NCI-H146 treated with DMSO at 0.1 percent for 48 hours (cell line): ENCODE measurements around the gene ZSCAN10.

Experiments
- DNase-seq: peaks from one replicate; lab custom pipeline; 2025; ENCODE audit not compliant: unreplicated experiment; lab: John Stamatoyannopoulos, UW

ZSCAN10 gene

GRCh38 chr16:3112058-3112880 lies 13.2 kb upstream of the ZSCAN10 start, which contains the start of gene ZNF205:
Gene ZNF205, plus strand, starts transcription at chr16:3112586. Its CDS starts 845 bp downstream, at chr16:3113431.
- DNase-seq: peak; percentile 78

DNA sequence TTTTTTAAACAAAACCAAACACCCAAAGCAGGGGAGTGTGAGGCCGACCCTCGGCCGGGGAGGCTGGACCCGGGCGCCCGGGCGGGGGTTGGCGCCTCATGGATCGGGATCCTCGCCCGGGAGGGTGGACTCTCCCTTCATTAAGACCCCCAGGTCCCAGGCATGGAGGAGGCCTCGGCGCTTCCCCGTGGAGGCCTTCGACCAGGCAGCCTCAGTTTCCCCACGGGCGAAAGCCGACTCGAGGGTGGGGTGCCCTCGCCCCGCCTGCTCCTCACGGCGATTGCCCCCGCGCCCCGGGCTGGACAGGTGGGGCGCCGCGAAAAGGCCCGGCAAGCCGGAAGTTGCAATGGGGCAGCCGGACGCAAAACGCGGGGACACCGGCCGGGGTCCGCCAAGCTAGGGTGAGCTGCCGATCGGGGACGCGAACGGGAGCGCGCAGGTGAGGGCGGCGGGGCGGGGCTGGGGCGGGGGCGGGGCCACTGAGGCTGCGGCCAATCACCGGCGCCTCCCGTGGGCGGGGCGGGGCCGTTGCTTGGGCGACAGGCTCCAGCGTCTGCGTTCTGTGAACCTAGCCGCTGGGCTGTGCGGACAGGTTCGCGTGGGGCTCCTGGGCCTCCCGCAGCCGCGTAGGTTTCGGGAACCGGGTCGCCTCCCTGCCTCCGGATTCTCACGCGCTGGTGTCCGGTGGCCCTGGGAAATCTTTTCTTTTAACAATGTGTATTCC lies 7.3 kb upstream of the ZSCAN10 start:
- DNase-seq: peak; percentile 85

DNA sequence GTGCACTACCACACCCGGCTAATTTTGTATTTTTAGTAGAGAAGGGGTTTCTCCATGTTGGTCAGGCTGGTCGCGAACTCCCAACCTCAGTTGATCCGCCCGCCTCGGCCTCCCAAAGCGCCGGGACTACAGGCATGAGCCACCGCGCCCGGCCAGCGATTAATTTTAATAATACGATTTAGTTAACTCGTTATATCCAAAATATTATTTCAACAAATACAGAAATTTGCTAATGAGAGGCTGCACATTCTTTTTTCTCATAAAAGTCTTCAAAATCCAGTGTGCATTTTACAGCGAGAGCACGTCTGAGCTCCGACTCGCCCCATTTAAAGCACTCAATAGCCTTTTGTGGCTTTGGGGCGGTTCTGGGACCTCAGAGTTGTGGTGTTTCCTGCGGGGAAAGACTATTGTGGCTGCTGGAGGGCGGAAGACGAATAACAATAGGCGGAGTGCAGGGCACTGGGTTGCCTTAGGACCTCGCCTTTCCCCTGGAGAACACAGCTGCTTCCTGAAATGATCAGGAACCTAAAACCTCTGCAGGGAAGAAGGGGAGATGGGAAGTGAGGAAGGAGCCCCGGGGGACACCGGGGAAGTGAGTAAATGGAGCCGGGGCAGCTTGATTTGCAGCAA lies 2.9 kb upstream of the ZSCAN10 start:
- no peak for DNase-seq

DNA sequence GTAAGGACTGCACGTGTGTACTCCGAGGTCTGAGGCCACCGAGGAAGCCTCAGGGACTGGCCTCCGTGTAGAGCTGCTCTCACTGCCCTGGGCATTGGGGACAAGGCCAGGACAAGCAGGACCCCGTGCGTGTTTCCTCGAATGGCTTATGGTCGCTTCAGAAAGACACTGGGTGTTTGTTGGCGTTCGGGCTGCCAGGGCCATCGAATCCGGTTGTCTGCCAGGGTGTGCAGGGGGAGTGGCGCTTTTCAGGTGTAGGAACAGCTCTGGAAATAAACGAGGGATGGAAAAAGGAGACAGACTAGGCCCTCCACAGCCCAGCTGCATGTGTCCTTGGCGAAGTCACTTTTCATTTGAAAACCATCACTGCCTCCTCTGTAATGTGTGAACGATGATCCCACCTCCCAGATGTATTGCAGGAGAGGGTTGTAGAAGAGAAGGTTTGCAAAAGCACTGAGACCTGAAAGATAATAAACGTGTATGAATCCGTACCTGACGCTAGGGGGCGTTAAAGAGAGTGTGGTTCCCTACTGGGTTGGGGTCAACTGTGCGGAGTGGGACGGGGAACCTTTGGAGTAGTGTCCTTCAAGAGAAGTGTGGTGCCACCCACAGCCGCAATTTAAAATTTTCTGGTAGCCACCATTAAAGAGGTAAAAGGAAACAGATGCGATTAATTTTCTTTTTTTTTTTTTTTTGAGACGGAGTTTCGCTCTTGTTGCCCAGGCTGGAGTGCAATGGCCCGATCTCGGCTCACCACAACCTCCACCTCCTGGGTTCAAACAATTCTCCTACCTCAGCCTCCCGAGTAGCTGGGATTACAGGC lies 2.1 kb upstream of the ZSCAN10 start:
- peak; percentile 10 for DNase-seq

DNA sequence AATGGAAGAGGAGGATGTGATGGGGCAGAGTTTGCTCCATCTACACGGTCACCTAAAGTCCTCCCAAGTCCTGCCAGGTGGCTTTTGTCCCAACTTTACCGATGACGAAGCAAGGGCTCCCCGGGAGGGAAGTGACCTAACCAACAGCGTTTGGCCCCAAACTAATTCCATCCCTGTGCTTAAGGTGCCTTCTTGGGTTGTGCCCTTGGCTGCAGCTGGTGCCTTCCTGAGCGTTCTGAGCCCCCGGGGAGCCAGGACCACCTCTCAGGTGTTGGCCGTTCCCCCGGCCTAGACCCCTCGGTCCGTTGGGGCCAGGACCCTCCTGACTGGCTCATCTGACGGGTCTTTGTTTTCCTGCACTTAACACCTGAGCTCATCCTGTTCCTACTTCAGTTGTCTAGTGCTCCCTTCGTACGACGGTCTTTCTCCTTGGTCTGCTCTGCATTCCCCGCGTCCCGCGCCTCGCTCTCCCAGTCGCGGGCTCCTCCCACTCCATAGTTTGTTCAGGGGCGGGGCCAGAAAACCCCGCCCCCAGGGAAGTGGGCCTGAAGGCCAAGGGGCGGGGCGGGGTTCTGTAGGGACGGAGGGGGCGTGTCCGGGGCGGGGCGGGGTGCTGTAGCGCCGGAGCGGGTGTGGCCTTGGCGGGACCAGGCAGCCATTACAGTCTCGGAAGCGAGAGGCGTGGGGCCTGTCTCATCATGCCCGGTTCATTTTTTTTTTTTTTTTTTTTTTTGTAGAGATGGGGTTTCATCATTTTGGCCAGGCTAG lies 822 bp upstream of the ZSCAN10 start:
- DNase-seq: peak; percentile 91

- no peak for DNase-seq
Measured at GRCh38 chr16:3099395-3099731, 269 bp upstream of the ZSCAN10 start.

DNA sequence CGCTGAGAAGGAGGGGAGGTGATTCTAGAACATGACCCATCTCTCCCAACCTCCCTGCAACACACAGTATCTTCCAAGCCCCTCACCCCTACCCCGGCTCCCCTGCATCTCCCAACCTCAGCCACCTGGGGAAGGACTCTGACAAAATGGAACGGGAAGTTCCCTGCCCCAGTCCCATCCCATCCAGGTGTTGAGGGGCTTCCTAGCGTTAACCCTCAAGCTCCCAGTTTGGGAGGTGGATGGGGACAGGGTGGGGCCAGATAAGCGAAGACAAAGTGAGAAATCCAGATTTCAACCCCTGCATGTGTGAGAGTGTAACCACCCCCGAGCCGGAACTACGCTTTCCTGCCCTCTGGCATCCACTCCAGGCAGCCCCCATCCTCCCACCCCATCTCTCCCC lies 1.8 kb downstream of the ZSCAN10 start:
- no peak for DNase-seq

DNA sequence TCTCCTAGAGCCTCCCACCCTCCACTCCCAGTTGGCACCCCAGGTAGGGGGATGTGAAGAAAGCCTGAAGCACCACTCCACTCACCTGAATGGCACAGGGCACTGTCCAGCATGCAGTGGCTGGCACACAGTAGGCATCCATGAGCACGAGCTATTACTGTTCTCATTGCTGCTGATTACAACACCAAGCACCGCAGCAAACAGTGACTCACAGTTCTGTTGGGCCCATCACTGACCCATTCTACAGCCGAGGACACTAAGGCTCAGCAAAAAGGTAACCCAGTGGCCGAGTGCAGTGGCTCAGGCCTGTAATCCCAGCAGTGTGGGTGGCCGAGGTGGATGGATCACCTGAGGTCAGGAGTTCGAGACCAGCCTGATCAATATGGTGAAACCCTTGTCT lies 2.7 kb downstream of the ZSCAN10 start:
- DNase-seq: no peak

GRCh38 chr16:3095869-3096268 lies 3.2 kb downstream of the ZSCAN10 start:
- no peak for DNase-seq

DNA sequence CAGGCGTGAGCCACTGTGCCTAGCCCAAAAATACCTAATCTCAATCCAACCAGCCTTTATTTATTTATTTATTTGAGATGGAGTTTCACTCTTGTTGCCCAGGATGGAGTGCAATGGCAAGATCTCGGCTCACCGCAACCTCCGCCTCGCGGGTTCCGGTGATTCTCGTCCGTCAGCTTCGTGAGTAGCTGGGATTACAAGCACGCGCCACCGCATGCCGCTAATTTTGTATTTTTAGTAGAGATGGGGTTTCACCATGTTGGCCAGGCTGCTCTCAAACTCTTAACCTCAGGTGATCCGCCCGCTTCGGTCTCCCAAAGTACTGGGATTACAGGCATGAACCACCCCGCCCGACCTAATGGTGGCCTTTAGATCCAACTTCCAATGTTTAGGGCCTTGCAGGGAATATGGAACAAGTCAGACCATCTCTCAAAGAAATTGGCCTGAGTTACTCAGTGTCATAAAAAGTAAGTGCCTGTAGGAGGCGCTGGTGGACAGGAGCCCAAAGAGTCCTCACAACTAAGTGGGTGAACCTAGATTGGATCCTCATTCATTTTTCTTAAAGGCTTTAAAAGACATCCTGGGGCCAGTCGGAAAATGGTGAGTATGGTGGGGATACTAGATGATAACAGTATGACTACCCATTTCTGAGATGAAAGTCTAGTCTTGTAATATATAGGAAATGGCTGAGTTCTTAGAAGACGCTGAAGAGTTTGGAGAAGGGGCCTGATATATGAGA lies 4.6 kb downstream of the ZSCAN10 start:
- peak; percentile 25 for DNase-seq

DNA sequence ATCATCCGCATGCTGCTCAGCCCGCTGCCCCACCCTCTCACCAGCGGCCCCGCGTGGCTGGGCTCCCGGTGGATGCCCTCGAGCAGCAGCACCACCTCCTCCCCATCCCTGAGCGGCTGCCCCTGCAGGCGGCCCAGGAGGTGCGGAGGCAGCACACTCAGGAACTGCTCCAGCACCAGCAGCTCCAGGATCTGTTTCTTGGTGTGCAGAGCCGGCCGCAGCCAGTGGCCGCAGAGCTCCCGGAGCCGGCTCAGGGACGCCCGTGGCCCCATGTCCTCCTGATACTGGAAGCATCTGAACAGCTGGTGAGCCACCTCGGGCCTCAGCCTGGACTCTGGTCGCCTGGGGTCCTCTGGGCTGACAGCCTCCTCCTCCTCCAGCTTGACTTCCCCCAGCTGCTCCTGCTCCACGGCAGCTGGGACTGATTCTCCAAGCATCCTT lies 6.6 kb downstream of the ZSCAN10 start:
- peak; percentile 21 for DNase-seq

GRCh38 chr16:3091551-3091950 lies 7.5 kb downstream of the ZSCAN10 start:
- DNase-seq: no peak

DNA sequence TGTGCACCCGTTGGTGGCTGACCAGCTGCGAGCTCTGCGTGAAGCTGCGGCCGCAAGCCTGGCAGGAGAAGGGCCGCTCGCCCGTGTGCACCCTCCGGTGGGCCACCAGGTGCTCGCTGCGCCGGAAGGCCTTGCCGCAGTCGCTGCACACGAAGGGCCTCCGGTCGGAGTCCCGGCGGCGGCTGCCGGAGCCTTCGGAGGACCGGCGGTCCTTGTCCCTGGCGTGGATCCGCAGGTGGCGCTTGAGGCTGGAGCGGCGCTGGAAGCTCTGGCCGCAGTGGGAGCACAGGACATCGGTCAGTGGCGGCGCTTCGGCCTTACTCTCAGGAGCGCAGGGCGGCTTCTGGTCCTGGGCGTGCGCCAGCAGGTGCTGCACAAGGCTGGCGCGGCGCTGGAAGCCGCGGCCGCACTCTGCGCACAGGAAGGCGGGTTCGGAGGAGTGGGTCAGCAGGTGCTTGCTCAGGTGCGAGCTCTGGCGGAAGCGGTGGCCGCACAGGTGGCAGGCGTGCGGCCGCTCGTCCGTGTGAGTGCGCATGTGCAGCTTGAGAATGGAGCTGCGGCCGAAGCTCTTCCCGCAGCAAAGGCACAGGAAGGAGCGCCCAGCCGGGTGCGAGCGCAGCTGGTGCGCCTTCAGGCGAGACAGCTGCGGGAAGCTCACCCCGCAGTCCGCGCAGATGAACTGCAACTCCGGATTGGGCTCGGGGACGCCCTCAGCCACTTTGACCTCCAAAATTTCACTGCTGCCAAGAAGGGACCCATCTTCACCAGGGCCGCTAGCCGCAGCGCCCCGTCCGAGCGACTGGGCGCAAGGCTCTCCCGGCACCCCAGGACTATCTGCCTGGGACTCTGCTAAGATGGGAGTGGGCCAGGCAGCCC lies 9.1 kb downstream of the ZSCAN10 start:
- DNase-seq: no peak

- no peak for DNase-seq
Measured at GRCh38 chr16:3088925-3089716, 10.0 kb downstream of the ZSCAN10 start.

GRCh38 chr16:3088450-3088849 lies 10.6 kb downstream of the ZSCAN10 start:
- no peak for DNase-seq

- no peak for DNase-seq
Measured at GRCh38 chr16:3087243-3088235, 11.6 kb downstream of the ZSCAN10 start.
